Urinary bladder (tissue), 4 donors: ENCODE measurements around the gene MEG3. TPM values are rescaled to one million over a fixed set of nuclear protein-coding genes. Genes with fewer than 3 reads are reported as not detected.

Experiments
- DNase-seq: peaks from one replicate; pipeline ENCODE4 v3.0.0-alpha.2; 2015; ENCODE audit errors: extremely low spot score
- H3K27ac ChIP-seq: one replicate; pipeline ENCODE4 v1.5.1; 2013; ENCODE audit warnings: low read depth, mild to moderate bottlenecking, moderate library complexity
- H3K36me3 ChIP-seq: one replicate; pipeline ENCODE4 v1.6.1; 2013; ENCODE audit warnings: mild to moderate bottlenecking, moderate library complexity; ENCODE audit not compliant: insufficient read depth
- H3K4me1 ChIP-seq: one replicate; pipeline ENCODE4 v1.6.1; 2013; ENCODE audit warnings: mild to moderate bottlenecking, moderate library complexity; ENCODE audit not compliant: insufficient read depth
- H3K4me3 ChIP-seq: one replicate; pipeline ENCODE4 v1.5.1; 2013; ENCODE audit warnings: low read depth, low read length
- WGBS: extraction: QIAGEN DNeasy Blood & Tissue Kit; methylation state at CpG from one replicate; pipeline ENCODE4 v1.1.7; 2013; 5-methylcytosine and 5-hydroxymethylcytosine counted together
- polyA plus RNA-seq: library from polyadenylated mRNA; stranded (reverse); fragments of 200-250 nt; gene quantifications from one replicate; pipeline ENCODE4 v1.2.3, GENCODE V29; 2013
- total RNA-seq: library from RNA; depleted of rRNA; stranded (reverse); fragments of >200 nt; gene quantifications from one replicate; pipeline ENCODE4 v1.2.3, GENCODE V29; 2014
- donor health status: healthy with polysubstance abuse.
- donor health status: healthy.

The MEG3 gene
- total and polyA plus RNA-seq, 2 donors = 53.0 to 530 TPM

GRCh38 chr14:100881211-100882025, 55.5 kb downstream of the MEG3 start:
- Histone ChIP-seq H3K27ac (no peak overlapping the region), H3K4me3 (no peak overlapping the region), H3K36me3 (no peaks in the 10 kb centered on the region), H3K4me1 (no peaks in the 10 kb centered on the region)
- no peak for DNase-seq
- WGBS = 96% methylated on average over 38 of the region's 38 CpGs

DNA sequence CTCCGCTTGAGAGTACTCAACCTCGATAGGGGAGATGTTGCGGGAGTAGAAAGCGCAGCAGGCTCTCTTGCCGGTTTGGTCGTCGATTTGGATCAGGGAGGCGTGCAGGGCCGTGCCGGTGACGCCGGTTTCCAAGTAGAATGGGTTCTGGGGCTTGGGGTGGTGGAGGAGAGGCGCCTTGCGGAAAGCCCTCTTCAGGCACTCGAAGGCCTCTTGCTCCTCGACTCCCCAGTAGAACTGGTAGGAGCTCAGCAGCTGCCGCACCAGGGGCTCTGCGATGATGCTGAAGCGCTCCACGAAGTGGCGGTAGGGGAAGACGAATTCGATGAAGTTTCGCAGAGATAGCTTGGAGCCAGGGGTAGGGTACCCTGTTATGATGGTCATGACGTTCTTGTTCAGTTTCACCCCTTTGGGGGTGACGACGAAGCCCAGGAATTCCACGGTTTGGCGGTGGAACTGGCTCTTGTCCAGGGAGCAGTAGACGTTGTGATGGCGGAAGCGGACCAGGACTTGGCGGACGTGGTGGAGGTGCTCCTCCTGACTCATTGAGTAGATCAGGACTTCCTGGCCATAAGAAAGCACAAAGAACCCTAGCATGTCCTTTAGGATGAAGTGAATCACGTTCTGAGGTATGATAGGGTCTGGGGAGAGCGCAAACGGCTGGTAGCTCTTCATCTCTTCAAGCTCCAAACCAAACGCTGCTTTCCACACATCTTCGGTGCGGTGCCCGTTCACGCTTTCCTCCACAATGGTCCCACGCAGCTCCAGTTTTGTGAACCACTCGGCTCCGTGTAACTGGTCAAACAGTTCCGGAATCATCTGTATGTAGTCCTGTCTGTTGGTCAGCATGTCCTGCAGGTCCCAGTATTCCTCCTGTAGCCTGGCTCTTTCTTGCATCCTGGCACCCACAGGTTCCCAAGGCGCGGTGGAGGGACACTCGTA, 56.4 kb downstream of the MEG3 start:
- no peaks in the 10 kb centered on the region for H3K4me1 ChIP-seq
- no peak overlapping the region for H3K4me3 ChIP-seq
- H3K27ac ChIP-seq = no peak overlapping the region
- H3K36me3 ChIP-seq = no peaks in the 10 kb centered on the region
- WGBS = 96% methylated on average over 49 of the region's 49 CpGs
- no peak for DNase-seq

DNA sequence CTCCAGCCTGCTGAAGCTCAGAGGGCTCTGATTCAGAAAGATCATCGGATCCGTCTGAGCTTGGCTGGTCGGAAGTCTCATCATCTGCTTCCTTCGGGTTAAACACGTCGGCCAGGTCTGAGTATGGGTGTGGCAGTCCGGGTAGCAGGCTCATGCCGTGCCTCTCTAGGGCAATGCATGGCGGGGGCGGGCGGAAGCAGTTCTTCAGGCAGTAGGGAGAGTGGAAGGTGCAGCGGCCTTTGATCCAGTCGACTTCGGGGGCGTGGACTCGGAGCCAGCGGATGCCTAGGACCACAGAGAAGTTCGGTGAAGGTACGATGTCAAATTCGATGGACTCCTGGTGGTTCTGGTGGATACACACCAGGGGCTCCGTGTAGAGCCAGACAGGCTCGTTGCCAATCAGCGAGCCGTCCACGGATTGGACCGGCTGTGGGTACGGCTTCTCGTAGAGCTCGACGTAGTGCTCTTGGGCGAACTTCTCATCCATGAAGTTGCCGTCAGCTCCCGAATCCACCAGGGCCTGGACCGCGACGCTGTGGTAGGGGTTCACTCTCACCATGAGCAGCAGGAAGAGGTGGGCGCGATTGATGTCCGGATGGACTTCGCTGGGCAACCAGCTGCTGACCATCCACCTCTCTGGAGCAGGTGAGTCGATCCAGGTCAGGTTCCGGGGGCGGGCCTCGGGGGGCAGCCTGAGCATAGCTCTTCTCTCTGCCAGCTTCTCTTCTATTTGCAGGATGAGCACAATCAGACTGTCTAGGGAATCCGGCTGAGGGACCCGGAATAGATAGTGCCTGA, 57.3 kb downstream of the MEG3 start:
- no peak for DNase-seq
- Histone ChIP-seq H3K4me3 (no peak overlapping the region), H3K4me1 (no peaks in the 10 kb centered on the region), H3K27ac (no peak overlapping the region), H3K36me3 (no peaks in the 10 kb centered on the region)
- 96% methylated on average over 46 of the region's 46 CpGs for WGBS

DNA sequence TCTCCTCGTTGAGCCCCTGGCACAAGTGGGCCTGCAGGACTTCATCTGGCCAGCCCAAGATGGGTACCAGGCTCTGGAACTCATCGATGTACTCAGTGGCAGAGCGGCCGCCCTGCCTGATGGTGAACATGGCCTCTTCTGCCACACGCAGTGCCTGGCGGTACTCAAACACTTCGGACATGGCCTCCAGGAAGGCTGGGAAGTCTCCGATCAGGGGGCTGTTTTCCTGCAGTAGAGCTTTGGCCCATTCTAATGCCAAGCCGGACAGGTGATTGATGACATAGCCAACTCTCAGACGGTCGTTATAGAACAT, 57.8 kb downstream of the MEG3 start:
- H3K4me3 ChIP-seq = no peak overlapping the region
- no peaks in the 10 kb centered on the region for H3K4me1 ChIP-seq
- no peaks in the 10 kb centered on the region for H3K36me3 ChIP-seq
- no peak for DNase-seq
- 94% methylated on average over 11 of the region's 11 CpGs for WGBS
- H3K27ac ChIP-seq = no peak overlapping the region

GRCh38 chr14:100884456-100884855, 58.5 kb downstream of the MEG3 start:
- no peak for DNase-seq
- 93% methylated on average over 13 of the region's 13 CpGs for WGBS
- no peak overlapping the region for H3K27ac ChIP-seq
- H3K4me1 ChIP-seq = no peaks in the 10 kb centered on the region
- no peak overlapping the region for H3K4me3 ChIP-seq
- H3K36me3 ChIP-seq = no peaks in the 10 kb centered on the region

GRCh38 chr14:100885196-100885595, 59.3 kb downstream of the MEG3 start:
- WGBS = 77% methylated on average over 2 of the region's 2 CpGs
- no peak for DNase-seq
- no peaks in the 10 kb centered on the region for H3K4me1 ChIP-seq
- no peak overlapping the region for H3K27ac ChIP-seq
- H3K36me3 ChIP-seq = no peaks in the 10 kb centered on the region
- no peak overlapping the region for H3K4me3 ChIP-seq

DNA sequence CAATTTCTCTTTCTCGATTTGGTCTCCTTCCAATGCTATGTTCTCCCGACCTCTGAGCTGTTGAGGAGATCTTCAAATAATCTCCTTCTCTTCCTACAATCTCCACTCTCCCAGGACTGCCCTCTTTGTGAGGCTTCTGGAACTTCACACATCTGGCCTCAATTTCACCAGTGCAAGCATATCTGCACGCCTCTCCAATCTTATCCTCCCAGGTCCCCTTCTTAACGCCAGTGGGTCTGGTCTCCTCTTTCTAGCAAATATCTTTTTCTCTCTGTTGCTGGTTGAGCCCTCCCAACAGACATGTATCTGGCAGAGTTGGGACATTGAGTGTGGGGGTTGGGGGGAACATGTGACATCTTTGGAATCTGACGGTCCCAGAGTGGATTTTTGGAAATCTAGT, 59.7 kb downstream of the MEG3 start:
- Histone ChIP-seq H3K36me3 (no peaks in the 10 kb centered on the region), H3K27ac (no peak overlapping the region), H3K4me1 (no peaks in the 10 kb centered on the region), H3K4me3 (no peak overlapping the region)
- WGBS = 53% methylated on average over 5 of the region's 5 CpGs
- DNase-seq = no peak

DNA sequence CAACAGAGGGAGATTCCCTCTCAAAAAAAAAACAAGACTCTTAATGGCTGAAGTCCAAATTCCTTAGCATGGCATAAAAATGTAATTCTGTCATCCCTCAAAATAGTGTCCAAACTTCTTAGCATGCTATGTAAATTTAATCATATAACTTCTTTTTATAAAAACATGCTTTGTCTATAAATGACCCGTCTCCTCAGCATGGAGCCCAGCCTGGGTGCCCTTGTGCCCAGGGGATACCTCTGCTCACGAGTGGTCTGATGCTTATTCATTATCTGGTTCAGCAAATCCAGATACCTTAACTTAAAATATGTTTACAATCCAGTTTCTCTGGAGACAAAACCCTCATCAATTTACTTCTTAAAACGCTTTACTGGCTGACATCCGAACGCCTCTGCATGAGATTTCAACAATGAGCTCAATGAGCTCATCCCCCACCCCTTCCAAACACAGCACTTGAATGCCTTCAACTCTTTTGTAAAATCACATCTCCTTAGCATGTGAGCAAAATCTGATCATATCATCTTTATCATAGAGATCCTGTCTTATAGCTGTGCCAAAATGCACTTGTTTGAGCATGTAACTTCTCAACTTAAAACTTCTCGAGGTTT, 61.9 kb downstream of the MEG3 start:
- Histone ChIP-seq H3K4me1 (no peaks in the 10 kb centered on the region), H3K27ac (no peak overlapping the region)

DNA sequence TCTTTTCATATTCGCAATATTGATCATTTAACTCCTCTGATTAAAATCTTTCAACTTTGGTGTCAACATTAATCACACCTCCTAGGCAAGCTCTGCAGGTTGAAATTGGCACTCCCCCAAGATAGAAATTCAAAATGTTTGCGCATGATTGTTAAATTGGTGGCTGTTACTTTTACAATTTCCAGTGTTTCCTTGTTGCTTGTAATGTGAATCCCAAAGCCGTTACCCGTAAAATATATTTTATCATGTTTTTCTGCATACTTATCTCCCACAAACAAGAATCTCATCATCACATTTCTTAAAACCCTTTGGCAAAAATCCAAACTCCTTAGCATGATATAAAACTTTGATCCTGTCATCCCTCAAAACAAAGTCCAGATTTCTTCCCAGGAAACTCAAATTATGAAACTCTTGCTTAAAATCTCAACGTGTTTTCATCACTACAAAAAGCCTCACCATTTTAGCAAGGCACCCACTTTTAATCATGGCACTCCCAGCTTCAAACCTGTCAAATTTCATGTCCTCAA, 62.9 kb downstream of the MEG3 start:
- no peak for DNase-seq
- 44% methylated on average over 5 of the region's 5 CpGs for WGBS
- Histone ChIP-seq H3K4me3 (no peak overlapping the region), H3K4me1 (no peaks in the 10 kb centered on the region), H3K36me3 (no peaks in the 10 kb centered on the region), H3K27ac (no peak overlapping the region)

More for the DNA sequence above, 61.9 kb downstream of the MEG3 start:
- DNase-seq = no peak
- Histone ChIP-seq H3K36me3 (no peaks in the 10 kb centered on the region), H3K4me3 (no peak overlapping the region)
- 47% methylated on average over 6 of the region's 6 CpGs for WGBS

DNA sequence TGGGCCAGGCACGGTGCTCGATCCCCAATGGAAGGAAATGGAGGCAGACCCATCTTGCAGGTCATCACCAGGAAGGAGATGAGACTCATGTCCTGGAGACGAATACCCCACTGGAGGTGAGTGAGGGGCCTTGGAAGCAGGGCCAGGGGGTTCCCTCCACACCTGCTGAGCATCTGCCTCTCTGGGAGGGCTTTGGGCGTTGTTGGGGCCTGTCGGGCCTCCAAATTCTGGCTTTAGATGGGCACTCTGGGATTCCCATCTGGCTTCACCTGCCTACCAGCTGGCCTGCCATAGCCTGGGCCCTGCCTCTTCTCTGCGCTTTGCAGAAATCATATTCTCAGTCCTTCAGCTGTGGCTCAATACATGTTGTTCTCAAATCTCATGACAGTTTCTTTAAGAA, 63.7 kb downstream of the MEG3 start:
- H3K4me3 ChIP-seq = no peak overlapping the region
- H3K36me3 ChIP-seq = no peaks in the 10 kb centered on the region
- DNase-seq = no peak
- H3K27ac ChIP-seq = no peak overlapping the region
- 93% methylated on average over 6 of the region's 6 CpGs for WGBS
- H3K4me1 ChIP-seq = no peaks in the 10 kb centered on the region

DNA sequence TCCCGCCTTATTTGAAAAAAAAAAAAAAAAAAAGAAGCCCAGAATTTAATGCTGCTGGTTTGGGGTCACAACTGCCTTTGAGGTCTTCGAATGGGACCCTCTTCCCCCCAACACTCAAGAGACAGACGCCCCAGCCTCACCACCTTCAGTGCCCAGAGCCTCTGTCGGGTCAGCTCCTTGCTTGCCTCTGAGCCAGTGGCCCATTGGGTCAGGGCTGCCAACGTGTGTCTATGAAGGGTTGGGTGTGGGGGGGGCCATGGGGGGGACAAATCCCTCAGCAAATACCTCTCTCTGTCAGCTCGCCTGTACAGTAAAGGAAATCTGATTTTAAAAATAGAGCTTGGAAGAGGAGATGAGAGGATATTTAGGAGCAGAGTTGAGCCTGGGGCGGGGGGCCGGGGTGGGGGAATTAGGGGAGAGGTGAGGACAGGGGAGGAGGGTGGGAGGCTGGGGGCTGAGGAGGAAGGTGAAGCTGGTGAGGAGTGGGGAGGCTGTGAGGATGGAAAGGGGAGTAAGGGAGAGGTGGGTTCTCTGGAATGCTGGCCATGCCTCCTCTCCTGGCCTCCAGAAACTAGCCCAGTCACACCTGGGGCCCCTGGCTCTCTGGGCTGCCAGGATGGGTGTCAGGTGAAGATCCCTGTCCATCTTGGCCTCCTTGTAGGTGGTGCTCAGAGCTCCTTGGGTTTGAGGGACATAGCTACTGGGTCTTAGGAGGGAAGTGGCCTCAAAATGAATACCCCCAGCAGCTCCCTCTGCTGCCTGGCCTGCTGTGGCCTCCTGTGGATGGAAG, 64.3 kb downstream of the MEG3 start:
- H3K36me3 ChIP-seq = no peaks in the 10 kb centered on the region
- H3K4me3 ChIP-seq = no peak overlapping the region
- no peak for DNase-seq
- H3K4me1 ChIP-seq = no peaks in the 10 kb centered on the region
- 84% methylated on average over 8 of the region's 8 CpGs for WGBS
- H3K27ac ChIP-seq = no peak overlapping the region

- Histone ChIP-seq H3K27ac (no peak overlapping the region), H3K4me1 (no peaks in the 10 kb centered on the region), H3K4me3 (no peak overlapping the region), H3K36me3 (no peaks in the 10 kb centered on the region)
- 91% methylated on average over 10 of the region's 10 CpGs for WGBS
- no peak for DNase-seq
These were observed 65.1 kb downstream of the MEG3 start for GRCh38 chr14:100891051-100891450.
